ENCODE data around the gene DPYSL4.

Gene DPYSL4

DNA sequence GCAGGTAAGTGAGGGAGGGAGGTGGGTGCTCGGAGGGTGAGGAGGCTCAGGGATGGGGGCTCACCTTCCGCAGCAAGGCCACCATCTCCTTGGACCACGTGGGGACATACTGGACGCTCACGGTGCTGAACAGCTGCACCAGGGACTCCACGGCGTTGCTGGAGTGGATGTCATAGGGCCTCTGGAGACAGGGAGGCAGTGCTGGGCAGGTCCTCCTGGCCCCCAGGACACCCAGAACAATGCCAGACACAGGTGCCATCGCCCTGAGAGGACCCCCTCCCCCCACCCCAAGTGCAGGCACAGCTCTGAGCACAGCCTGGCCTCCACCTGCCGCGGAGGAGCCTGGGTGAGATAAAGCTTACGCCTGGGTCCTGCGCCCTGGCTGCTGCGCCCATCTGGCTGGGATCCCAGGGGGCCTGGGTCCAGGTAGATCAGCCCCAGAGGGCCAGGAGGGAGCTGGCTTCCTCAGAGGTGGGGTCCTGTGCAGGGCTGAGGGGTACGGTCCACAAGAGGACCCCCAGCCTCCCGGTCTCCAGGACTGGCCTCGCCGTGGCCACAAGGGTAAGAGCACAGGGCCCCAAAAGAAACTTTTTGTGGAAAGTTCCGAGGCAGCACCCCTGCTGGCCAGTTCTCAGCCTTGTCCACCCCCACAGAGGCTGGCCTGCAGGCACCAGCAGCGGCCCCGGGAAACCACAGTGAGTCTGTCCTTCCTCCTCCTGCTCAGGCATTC, 37.8 kb downstream of the DPYSL4 start:
- in situ Hi-C loops (cut with HindIII; ENCODE audit: low sequenced_read_pairs) = no loop called here

GRCh38 chr10:132225073-132225848, 38.5 kb downstream of the DPYSL4 start:
- in situ Hi-C loops (cut with HindIII; ENCODE audit: low sequenced_read_pairs) = no loop called here

DNA sequence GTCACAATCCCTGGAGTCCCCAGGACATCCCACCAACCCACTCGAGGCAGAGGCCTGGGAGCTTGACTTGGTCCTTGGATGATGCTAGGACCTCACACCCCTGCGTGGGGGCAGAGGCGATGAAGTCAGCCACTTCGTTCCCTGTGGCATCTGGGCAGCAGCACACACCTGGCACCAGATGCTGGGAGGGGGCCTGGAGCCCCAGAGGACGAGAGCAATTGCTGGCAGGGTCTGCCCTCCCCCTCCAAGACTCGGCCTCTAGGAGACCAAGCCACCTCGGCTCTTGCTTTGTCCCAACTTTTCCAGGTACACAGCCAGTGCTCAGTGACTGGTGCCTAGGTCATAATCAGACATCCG, 39.1 kb downstream of the DPYSL4 start:
- in situ Hi-C loops (cut with HindIII; ENCODE audit: low sequenced_read_pairs) = no loop called here

- in situ Hi-C loops (cut with HindIII; ENCODE audit: low sequenced_read_pairs) = no loop called here
Observed at GRCh38 chr10:132226586-132227405, 40.0 kb downstream of the DPYSL4 start.

GRCh38 chr10:132227851-132228390, 41.2 kb downstream of the DPYSL4 start:
- in situ Hi-C loops (cut with HindIII; ENCODE audit: low sequenced_read_pairs) = no loop called here

- in situ Hi-C loops (cut with HindIII; ENCODE audit: low sequenced_read_pairs) = no loop called here
Observed at GRCh38 chr10:132228616-132229015, 41.9 kb downstream of the DPYSL4 start.

- in situ Hi-C loops (cut with HindIII; ENCODE audit: low sequenced_read_pairs) = no loop called here
Observed at GRCh38 chr10:132229096-132229495, 42.3 kb downstream of the DPYSL4 start.

- in situ Hi-C loops (cut with HindIII; ENCODE audit: low sequenced_read_pairs) = loop anchor here (5.0 to 10.0 kb wide), 5 partner anchors 55 to 425 kb away; no protein-coding TSS in a partner anchor
Observed at GRCh38 chr10:132229834-132230556, 43.2 kb downstream of the DPYSL4 start.

- in situ Hi-C loops (cut with HindIII; ENCODE audit: low sequenced_read_pairs) = loop anchor here (5.0 to 10.0 kb wide), 5 partner anchors 54 to 424 kb away; no protein-coding TSS in a partner anchor
Observed at GRCh38 chr10:132230557-132231210, 43.9 kb downstream of the DPYSL4 start.

GRCh38 chr10:132231656-132232022, 44.9 kb downstream of the DPYSL4 start:
- in situ Hi-C loops (cut with HindIII; ENCODE audit: low sequenced_read_pairs) = loop anchor here (5.0 to 10.0 kb wide), 5 partner anchors 53 to 423 kb away; no protein-coding TSS in a partner anchor

- in situ Hi-C loops (cut with HindIII; ENCODE audit: low sequenced_read_pairs) = loop anchor here (5.0 to 10.0 kb wide), 5 partner anchors 53 to 423 kb away; no protein-coding TSS in a partner anchor
Observed at GRCh38 chr10:132232023-132232951, 45.5 kb downstream of the DPYSL4 start.

GRCh38 chr10:132232981-132233380, 46.2 kb downstream of the DPYSL4 start:
- in situ Hi-C loops (cut with HindIII; ENCODE audit: low sequenced_read_pairs) = loop anchor here (5.0 to 10.0 kb wide), 5 partner anchors 52 to 422 kb away; no protein-coding TSS in a partner anchor

- in situ Hi-C loops (cut with HindIII; ENCODE audit: low sequenced_read_pairs) = loop anchor here (5.0 to 10.0 kb wide), 5 partner anchors 51 to 421 kb away; no protein-coding TSS in a partner anchor
Observed at GRCh38 chr10:132233501-132234085, 46.8 kb downstream of the DPYSL4 start.

DNA sequence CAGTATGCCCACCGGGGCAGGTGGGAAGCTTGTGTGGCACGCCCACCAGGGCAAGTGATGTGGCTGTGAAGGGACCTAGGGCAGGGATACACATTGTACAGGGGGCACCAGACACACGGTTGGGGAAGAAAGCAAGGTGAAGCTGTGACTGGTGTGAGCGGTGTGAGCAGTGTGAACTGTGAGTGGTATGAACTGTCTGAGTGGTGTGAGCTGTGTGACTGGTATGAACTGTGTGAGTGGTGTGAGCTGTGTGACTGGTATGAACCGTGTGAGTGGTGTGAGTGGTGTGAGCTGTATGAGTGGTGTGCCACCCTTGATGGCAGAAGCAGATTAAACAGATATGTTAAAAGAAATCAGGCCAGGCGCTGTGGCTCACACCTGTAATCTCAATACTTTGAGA, 48.1 kb downstream of the DPYSL4 start:
- in situ Hi-C loops (cut with HindIII; ENCODE audit: low sequenced_read_pairs) = loop anchor here (5.0 to 10.0 kb wide), 5 partner anchors 50 to 420 kb away; no protein-coding TSS in a partner anchor

DNA sequence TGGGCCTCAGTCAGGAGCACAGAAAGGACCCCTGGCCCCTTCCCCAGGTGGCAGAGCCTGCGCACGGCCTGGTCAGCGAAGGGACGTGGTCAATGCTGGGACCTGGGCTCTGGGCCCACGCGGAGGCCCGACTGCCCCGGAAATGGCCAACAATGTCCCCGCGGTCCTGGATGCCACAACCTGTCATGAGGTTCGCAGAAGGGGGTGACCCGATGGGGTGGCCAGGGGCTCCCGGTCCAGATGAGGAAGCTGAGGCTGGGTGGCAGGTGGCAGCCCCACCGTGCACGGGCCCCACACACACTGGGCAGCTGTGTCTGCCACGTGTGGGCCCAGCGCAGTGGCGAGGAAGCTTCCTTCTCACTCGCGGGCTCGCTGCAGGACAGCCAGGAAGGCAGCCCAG, 49.4 kb downstream of the DPYSL4 start:
- in situ Hi-C loops (cut with HindIII; ENCODE audit: low sequenced_read_pairs) = loop anchor here (10.0 kb wide), 3 partner anchors 49 to 419 kb away; no protein-coding TSS in a partner anchor

GRCh38 chr10:132236881-132237280, 50.1 kb downstream of the DPYSL4 start:
- in situ Hi-C loops (cut with HindIII; ENCODE audit: low sequenced_read_pairs) = loop anchor here (10.0 kb wide), 3 partner anchors 48 to 418 kb away; no protein-coding TSS in a partner anchor

GRCh38 chr10:132237396-132237795, 50.6 kb downstream of the DPYSL4 start:
- in situ Hi-C loops (cut with HindIII; ENCODE audit: low sequenced_read_pairs) = loop anchor here (10.0 kb wide), 3 partner anchors 47 to 417 kb away; no protein-coding TSS in a partner anchor

DNA sequence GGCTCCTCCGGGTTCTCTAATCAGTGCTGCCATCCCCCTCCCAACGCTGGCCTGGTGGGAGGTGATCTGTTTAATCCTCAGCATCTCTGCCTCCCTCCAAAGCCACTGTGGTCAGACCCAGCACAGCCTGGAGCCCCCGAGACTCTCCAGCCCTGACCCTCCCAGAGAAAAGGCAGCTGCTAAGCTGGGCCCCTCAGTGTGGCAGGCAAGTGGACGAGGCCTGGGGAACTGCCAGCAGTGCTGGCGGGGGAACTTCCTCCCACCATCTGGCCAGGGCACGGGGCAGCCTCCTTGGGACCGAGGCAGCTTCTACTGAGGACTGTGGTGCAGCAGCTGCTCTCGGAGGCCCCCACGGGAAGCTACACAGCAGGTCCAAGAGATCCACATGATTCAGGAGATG, 51.1 kb downstream of the DPYSL4 start:
- in situ Hi-C loops (cut with HindIII; ENCODE audit: low sequenced_read_pairs) = loop anchor here (10.0 kb wide), 3 partner anchors 47 to 417 kb away; no protein-coding TSS in a partner anchor

All from endothelial cell of hepatic sinusoid (primary cell).